ENCODE data around the gene PRR33. TPM values are rescaled to one million over a fixed set of nuclear protein-coding genes. Genes with fewer than 3 reads are reported as not detected.

The PRR33 gene
- polyA plus RNA-seq, 1 donor, result 0.08 TPM

Other genes starting within 250 kb of the PRR33 start
- not detected for gene KRTAP5-6, start 194.7 kb downstream of the PRR33 start, polyA plus RNA-seq (ENCODE audit: insufficient read length)
- 0.22 TPM for gene IFITM10, start 141.3 kb downstream of the PRR33 start, polyA plus RNA-seq (ENCODE audit: insufficient read length)
- gene CTSD, start 128.0 kb downstream of the PRR33 start, polyA plus RNA-seq (ENCODE audit: insufficient read length), result 198 TPM
- 0.18 TPM for gene SYT8, start 56.9 kb downstream of the PRR33 start, polyA plus RNA-seq (ENCODE audit: insufficient read length)
- gene TNNI2, start 52.9 kb downstream of the PRR33 start, polyA plus RNA-seq (ENCODE audit: insufficient read length), result 0.32 TPM
- 1.8 TPM for gene LSP1, start 38.8 kb downstream of the PRR33 start, polyA plus RNA-seq (ENCODE audit: insufficient read length)
- gene TNNT3, start 27.8 kb upstream of the PRR33 start, polyA plus RNA-seq (ENCODE audit: insufficient read length), result 8.2 TPM
- 33.6 TPM for gene MRPL23, start 55.4 kb upstream of the PRR33 start, polyA plus RNA-seq (ENCODE audit: insufficient read length)
- gene H19, start 105.9 kb upstream of the PRR33 start, polyA plus RNA-seq (ENCODE audit: insufficient read length), result 2,033 TPM
- gene IGF2, start 247.5 kb upstream of the PRR33 start, polyA plus RNA-seq (ENCODE audit: insufficient read length), result 738 TPM